ENCODE results near the gene MOB2.

Gene MOB2

DNA sequence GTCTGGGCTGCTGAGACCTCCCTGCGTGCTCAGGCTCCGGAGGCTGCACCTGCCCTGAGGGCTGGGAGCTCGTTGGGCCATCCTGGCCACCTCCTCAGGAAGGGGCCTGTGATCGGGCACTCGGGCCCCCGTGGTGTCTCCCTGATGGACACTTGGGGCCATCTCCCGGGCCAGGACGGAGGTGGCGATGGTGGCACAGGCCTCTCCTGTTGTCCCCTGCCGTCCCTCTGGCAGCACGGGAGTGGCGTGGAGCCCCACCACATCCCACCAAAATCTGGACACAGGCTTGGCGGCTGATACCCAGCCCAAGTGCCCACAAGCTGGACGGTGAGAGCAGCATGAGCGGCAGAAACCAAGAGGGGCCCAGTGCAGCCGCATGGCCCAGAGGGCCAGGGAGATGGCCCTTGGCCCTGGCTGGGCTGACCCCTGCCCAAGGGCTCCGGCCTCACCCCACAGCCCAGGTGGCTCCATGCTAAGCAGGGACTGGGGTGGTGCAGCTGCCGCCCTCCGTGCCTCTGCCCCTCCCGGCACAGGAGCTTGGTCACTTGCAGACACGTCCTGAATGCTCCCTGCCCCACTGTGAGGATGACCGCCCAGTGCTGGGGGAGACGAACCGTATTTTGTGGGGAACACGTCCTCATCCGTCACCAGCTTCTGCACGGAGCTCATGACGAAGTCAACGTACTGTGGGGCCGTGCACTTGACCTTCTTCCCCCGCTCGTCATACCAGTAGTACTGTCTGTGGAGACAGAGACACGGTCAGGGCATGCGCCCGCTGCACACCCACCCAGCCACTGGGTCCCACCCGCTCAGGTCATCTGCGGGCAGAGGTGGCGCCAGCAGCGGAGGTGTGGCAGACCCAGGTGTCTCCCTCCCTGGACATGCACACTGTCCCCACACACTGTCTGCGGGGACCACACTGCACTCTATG, 15.6 kb downstream of the MOB2 start:
- DNase-seq (ENCODE audit: low spot score): no peak

- no peak for DNase-seq (ENCODE audit: low spot score)
Observed at GRCh38 chr11:1469911-1470680, 16.5 kb downstream of the MOB2 start.

DNA sequence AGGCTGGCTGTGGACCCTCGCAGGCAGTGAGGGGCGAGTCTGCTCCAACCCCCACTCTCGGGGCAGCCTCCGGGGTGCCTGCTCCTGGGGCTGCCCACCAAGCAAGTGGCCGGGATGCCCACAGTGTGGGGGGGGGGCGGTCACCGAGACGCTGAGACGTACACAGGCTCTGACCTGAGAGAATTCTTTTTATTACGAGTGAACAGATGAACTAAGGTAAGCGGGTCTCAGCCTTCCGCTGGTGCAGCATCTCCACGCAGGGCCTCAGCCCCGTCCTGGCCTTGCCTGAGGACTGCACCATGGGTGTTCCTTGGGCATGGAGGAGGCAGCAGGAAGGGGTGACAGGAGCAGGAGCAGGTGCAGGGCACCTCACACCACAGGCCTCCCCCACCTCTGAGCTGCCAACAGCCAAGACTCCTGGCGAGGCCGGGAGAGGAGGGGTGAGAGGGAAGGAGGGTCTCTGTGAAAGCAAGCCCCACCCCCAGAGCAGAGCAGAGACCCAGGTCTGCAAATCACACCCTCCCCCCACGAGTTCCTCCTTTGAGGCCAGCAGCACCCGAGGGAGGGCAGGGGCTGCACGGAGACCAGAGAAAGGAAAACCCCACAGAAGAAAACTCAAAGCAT, 17.2 kb downstream of the MOB2 start:
- DNase-seq (ENCODE audit: low spot score): no peak

DNA sequence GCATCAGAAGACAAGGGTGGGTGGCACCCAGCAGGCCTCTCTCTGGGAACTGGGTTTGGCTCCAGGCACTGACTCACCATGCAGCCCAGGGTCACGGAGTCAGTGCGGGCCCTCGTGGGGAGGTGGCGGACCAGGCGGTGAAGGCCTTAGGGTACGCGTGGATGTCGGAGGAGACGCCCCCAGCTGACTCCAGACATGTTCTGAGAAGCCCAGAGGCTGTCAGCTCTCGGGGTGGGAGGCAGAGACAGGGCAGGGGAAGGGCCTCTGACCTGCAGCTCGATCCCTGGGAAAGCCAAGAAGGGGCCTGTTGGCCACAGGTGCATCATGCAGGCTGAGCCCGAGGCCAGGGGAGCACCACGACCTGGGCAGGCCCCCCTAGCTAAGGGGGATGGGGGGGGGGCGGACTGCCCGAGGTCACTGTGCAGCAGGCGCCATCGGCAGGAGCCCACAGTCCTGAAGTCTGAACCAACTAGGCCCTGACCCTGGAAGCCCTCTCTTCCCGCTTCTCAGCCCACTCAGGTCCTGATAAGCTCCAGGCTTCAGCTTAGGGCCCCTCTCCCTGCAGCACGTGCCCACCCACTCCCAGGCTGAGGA, 18.0 kb downstream of the MOB2 start:
- DNase-seq (ENCODE audit: low spot score): no peak

- DNase-seq (ENCODE audit: low spot score): no peak
Observed at GRCh38 chr11:1468002-1468401, 18.6 kb downstream of the MOB2 start.

- DNase-seq (ENCODE audit: low spot score): no peak
Observed at GRCh38 chr11:1467270-1467669, 19.3 kb downstream of the MOB2 start.

GRCh38 chr11:1466784-1467183, 19.8 kb downstream of the MOB2 start:
- no peak for DNase-seq (ENCODE audit: low spot score)

GRCh38 chr11:1463056-1463455, 23.5 kb downstream of the MOB2 start:
- no peak for DNase-seq (ENCODE audit: low spot score)

GRCh38 chr11:1462698-1462975, 23.9 kb downstream of the MOB2 start:
- no peak for DNase-seq (ENCODE audit: low spot score)

DNA sequence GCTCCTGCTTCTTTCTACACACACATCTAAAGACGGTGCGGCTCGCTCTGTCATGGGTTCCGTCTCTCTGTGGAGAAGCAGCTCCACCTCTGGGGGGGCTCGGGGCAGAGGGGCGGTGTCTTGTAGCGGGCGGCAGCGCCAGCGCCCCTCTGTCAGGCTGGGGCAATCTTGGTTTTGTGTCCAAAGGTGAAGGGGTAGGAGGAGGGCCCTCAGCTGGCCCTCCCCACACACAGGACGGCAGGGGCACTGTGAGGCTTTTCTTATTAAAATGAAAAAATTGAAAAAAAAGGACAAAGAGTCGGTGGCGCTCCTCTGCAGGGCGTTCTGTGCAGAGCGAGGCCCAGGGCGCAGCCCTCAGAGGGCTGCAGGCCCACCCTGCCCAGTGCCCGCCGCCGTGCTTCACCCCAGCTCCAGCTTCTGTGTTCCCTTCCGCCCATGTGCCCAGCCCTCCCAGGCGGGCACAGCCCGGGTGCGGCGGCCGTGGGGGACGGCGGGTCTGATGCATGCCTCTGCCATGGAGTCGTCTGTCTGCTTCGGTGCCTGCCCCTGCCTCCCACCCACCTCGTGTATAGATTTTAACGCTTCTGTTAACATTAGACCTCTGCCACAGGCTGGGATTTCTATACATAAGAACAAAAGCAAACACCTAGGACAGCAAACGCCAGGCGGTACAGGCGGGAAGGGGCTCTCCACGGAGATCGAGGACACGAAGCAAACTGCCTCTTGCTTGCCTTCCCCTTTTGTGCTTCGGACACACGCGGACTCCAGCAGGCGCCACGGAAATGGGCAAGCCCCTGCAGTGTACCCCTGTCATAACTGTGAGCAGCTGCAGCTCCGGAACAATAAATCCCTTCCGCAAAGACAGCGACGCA, 24.5 kb downstream of the MOB2 start:
- no peak for DNase-seq (ENCODE audit: low spot score)

DNA sequence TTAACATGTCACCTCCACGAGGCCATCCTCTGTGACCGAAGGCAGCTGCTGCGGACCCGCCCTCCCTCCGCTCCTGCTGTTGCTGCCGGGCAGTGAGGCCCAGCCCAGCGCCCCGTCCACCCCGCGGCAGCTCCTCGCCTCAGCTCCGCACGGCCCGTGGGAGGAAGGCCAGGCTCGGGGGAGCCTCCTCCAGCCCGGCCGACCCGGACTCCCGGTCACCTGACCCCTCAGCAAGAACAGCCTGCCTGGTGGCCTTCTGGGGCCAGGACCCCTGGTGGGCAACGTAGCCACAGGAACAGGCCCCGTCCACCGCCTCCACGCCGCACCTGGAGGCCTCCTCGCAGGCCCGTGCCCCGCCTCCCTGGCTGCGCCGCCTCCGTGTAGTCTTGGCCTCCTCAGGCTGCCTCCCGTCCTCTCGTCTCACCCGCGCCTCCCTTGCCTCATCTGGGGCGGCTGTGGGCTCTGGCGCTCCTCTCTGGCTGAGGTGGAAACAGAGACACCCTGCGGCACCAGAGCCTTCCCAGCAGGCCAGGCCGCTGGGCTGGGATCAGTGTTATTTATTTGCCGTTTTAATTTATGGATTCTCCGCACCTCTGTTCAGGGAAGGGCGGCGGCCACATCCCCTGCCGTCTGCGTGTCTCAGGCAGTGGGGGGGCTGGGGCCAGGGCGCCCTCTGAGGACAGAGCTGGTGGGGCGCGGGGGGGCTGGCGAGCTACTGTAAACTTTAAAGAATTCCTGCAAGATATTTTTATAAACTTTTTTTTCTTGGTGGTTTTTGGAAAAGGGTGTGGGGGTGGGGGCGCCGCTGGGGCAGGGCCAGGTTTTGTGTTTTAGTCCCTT, 25.4 kb downstream of the MOB2 start:
- DNase-seq (ENCODE audit: low spot score): no peak

- no peak for DNase-seq (ENCODE audit: low spot score)
Observed at GRCh38 chr11:1460396-1460985, 26.1 kb downstream of the MOB2 start.

- DNase-seq (ENCODE audit: low spot score): no peak
Observed at GRCh38 chr11:1459764-1460395, 26.7 kb downstream of the MOB2 start.

- no peak for DNase-seq (ENCODE audit: low spot score)
Observed at GRCh38 chr11:1459219-1459575, 27.4 kb downstream of the MOB2 start.

DNA sequence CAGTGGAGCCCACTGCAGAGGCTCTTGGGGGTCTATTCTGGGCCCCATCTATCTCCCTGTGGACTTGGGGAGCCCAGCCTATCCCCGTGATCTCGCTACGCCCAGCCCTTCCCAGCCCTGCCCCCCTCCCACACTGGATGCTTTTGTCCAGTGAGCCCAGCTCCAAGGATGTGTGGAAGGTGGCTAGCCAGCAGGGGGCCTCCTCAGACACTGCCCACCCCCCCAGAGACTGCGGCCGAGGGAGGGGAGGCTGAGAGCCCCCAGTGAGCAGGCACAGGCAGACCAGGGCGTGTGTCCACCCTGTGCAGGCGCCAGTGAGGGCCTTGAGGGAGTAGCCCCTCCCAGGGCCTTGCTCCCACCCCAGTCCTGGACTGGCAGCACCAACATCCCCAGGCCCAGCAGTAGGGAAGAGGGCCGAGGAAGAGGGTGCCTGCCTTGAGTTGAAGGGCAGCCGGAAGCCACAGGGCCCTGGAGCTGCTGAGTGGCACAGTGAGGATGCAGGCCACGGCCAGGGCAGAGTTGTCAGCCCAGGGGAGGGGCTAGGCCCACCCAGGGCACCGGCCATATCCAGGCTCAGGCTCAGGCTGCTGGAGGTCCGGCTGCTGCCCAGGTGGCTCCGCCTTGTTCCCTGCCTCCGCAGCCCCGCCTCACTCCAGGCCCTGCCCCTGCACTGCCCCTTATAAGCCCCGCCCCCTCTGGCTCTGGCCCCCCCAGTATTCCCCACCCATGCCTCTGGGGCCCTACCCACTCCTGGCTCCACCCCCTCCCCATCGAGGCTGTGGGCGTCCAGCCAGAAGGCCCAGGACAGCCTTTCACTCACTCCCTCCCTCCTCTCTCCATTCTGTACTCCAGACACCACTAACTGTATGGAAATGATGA, 28.0 kb downstream of the MOB2 start:
- DNase-seq (ENCODE audit: low spot score): no peak

DNA sequence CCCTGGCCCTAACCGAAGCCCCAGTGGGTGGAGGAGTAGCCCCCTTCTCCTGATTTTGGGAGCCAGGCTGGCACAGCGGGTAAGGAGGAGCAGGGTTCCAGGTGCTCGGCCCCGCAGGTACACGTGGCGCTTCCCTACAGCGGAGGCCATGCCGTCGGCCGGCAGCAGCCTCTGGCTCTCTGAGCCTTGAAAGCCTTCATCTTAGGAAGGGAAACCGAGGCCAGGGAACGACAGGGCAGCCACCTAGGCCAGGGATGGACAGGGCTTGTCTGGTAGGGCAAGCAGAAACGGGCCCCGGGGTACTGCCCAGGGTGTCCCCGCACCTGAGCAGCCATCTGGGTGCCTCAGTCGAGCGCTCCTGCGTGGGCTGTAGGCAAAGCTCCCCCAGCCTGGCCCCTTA, 28.7 kb downstream of the MOB2 start:
- DNase-seq (ENCODE audit: low spot score): no peak

DNA sequence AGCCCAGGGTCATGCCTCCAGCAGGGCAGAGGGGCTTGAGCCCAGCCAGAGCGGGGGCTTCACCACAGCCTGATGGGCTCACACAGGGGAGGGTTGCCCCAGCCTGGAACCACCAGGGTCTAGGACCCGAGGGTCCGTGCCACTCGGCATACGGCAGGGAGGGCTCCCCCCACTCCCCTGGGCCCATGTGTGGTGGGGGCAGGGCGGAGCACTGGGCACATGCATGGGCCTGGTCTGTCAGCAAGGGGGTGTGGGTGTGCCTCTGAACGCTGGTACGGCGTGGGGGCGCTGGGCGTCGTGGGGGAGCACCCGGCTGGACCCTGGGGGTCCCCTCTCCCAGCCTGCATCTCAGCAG, 29.3 kb downstream of the MOB2 start:
- no peak for DNase-seq (ENCODE audit: low spot score)

GRCh38 chr11:1456596-1457325, 29.8 kb downstream of the MOB2 start:
- DNase-seq (ENCODE audit: low spot score): no peak

All from LoVo (cell line).